NOMO-1 (cell line): ENCODE results near the gene MAD1L1.

Experiments used
- DNase-seq, 2 experiments: peaks; one replicate each; lab custom pipeline; 2025; ENCODE audit not compliant: unreplicated experiment in 2 of 2; lab: John Stamatoyannopoulos, UW

Gene MAD1L1

DNA sequence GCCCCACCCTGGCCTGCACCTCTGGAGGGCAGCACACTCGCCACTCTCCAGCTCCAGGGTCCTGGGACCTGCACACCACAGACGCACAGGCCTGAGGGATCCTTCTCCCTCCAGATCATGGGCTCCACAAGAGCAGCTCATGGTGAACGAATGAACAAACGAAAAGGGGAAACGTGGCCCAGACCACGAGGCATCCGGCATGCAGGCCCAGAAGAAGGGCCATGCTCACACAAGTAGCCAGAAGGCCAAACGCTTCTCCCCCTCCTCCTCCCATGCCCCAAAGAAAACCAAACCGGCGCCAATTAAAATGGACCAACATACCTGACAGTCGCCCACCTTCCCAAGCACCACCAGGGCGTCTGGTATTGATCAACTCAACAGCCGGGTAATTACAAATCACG lies 30.4 kb downstream of the MAD1L1 start:
- DNase-seq = no peak

DNA sequence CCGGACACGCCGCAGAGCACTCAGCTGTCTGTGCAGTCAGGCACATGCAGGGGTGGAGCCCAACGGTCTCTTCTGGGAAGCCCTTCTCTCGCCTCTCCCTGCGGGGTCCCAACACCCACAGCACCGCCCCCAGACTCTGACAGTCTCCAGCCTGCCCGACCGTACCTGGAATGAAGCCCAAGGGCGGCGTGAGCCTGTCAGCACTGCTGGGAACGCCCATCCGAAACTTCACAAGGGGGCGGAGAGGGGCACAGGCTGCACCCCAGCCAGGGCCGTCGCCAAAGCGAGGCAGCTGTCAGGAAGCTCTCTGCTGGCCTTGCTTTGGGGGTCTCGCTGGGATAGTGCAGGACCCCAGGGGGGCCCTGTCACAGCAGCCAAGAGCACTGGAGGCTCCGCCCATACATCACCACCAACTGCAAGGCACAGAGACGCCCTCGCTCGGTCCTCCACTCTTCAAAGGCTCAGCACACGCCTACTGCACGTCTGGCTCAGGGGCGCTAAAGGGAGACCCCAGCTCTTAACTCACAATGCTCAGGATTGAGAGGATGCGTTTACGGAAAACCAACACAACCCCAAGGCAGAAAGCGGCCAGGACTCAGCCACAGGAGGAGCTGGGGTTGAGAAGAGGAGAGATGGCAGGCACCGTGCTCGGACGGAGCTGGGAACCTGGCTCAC lies 30.9 kb downstream of the MAD1L1 start:
- no peak for DNase-seq

GRCh38 chr7:2201128-2201527 lies 31.6 kb downstream of the MAD1L1 start:
- no peak for DNase-seq

GRCh38 chr7:2200584-2200980 lies 32.2 kb downstream of the MAD1L1 start:
- DNase-seq = no peak

GRCh38 chr7:2199956-2200583 lies 32.7 kb downstream of the MAD1L1 start:
- no peak for DNase-seq

- DNase-seq = no peak
Observed at GRCh38 chr7:2199528-2199927, 33.2 kb downstream of the MAD1L1 start.

DNA sequence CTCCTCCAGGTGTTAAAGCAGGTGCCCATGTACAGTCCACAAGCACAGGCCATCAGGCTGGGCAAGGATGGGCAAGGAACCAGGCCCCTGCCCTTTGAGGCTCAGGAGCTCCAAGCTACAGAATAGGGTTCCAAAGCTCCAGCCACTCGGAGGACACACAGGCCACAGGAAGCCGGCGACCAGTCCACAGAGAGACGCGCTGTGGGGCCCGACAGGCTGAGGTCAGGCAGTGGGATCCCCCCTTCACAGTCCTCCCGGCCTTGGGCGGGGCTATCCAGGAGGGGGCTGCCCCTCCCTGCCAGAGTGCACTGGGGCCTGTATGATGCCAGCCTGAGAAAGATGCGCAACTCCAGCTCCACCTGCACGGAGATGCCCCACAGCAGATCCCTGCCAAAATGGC lies 34.0 kb downstream of the MAD1L1 start:
- DNase-seq = no peak

- no peak for DNase-seq
Observed at GRCh38 chr7:2198206-2198605, 34.5 kb downstream of the MAD1L1 start.

- DNase-seq = no peak
Observed at GRCh38 chr7:2197436-2198155, 35.1 kb downstream of the MAD1L1 start.

DNA sequence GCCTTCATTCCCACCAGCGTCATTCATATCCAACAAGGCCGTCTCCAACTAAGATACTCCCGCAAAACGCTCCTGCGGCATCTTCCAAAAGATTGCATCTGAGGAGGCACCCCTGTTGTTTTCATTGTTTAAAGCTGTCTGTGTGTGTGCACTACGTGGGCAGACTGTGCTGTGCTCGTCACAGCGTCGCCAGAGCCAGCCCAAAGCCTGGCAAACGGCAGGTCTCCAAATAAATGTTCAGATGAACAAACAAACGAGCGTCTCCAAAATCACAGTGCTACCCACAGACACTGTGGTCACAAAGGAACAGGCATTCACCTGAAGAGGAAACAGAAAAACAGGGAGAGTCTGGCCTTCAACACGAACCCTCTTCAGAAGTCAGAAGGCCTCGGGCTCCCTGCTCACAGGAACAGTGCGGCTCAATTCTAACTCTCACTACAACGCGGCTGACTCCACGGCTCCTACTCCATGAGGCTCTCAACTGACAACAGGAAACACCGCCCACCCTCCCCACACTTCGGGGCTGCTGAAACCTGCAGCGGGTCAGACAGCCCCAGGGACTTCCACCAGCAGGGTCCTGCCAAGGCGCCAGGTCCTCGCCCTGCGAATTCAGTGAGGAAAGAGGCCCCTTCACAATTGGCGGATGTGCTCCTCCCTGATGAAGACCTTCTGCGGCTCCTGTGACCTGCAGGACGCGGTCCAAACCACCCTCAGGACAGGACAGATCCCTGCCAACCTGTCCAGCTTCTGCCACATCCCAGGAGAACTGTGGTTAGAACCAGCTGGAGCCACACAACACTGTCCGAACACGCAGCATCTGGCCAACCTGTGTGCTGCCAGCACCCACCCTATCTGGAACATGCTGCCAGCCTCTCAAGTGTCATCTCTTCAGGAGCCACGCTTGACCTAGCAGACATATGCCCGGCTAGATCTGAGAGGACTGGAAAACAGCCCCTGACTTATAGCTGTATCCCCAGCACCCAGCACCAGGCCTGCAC lies 36.1 kb downstream of the MAD1L1 start:
- no peak for DNase-seq

GRCh38 chr7:2195400-2196246 lies 37.1 kb downstream of the MAD1L1 start:
- no peak for DNase-seq

- DNase-seq = no peak
Observed at GRCh38 chr7:2193575-2194305, 39.0 kb downstream of the MAD1L1 start.

- DNase-seq = no peak
Observed at GRCh38 chr7:2192831-2193534, 39.8 kb downstream of the MAD1L1 start.

- no peak for DNase-seq
Observed at GRCh38 chr7:2191016-2191415, 41.7 kb downstream of the MAD1L1 start.

GRCh38 chr7:2190531-2190930 lies 42.2 kb downstream of the MAD1L1 start:
- no peak for DNase-seq

GRCh38 chr7:2186166-2186565 lies 46.6 kb downstream of the MAD1L1 start:
- no peak for DNase-seq

DNA sequence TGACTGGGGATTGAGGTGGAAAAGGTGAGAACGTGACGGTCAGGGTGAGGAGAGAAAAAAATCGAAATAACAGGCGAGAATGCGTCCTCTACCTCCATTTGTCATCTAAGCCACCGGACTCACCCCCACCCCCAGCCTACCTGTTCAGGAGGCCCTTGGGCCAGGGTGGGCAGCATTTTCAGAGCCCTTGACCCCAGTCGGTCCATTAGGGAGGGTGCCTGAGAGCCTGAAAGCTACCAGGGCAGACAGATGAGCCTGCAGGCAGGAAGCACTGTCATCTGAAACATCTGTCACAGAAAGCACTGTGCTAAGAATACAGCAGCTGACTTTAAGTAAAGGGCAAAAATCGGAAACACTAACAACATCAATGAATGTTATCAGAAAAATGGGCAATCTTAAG lies 47.0 kb downstream of the MAD1L1 start:
- DNase-seq = no peak

- no peak for DNase-seq
Observed at GRCh38 chr7:2182461-2182860, 50.3 kb downstream of the MAD1L1 start.
